Stomach (tissue), 9 donors: Measurements from ENCODE around the gene DNM3. TPM values are rescaled to one million over a fixed set of nuclear protein-coding genes. Genes with fewer than 3 reads are reported as not detected.
A peak's percentile ranks its signal among the peaks of the same experiment; 100 is the strongest.

Experiments used
- DNase-seq, 2 donors: peaks; one replicate each; pipeline versions ENCODE4 v3.0.0 to v3.0.0-alpha.2; 2013 to 2019
- H3K27ac ChIP-seq, 5 donors: fragments of 200-600 bp in 4 of 5; sonication (generic) in 4 of 5; one replicate each; pipeline ENCODE4 v1.5.1; 2013 to 2019; ENCODE audit warnings: mild to moderate bottlenecking in 1 of 5, moderate library complexity in 1 of 5
- H3K27me3 ChIP-seq, 3 donors: fragments of 200-600 bp; sonication (generic); one replicate each; pipeline ENCODE4 v1.5.1; 2017 to 2019; ENCODE audit warnings: mixed run types in 1 of 3
- H3K36me3 ChIP-seq, 4 donors: fragments of 200-600 bp; sonication (generic); 1 replicate in 3 of 4; 2 replicates in 1 of 4; pipeline ENCODE4 v1.5.1; 2016 to 2019
- H3K4me1 ChIP-seq, 4 donors: fragments of 200-600 bp; sonication (generic); one replicate each; pipeline ENCODE4 v1.5.1; 2016 to 2019
- H3K4me3 ChIP-seq, 4 donors: fragments of 200-600 bp; sonication (generic) in 3 of 4; one replicate each; pipeline ENCODE4 v1.5.1; 2016 to 2019; ENCODE audit warnings: mild to moderate bottlenecking in 1 of 4
- H3K9me3 ChIP-seq, 4 donors: fragments of 200-600 bp; sonication (generic); one replicate each; pipeline ENCODE4 v1.5.1; 2016 to 2019
- CTCF ChIP-seq, 7 experiments: fragments of 450-650 bp in 4 of 7; fragments of 200-600 bp in 3 of 7; sonication (generic) in 3 of 7; IDR thresholded peaks; one replicate each; pipeline ENCODE4 v1.5.1; 2016 to 2019; ENCODE audit warnings: antibody characterized with exemption in 7 of 7, control low read depth in 2 of 7, mild to moderate bottlenecking in 1 of 7
- EP300 ChIP-seq: sonication (generic); formaldehyde crosslinking; IDR thresholded peaks from one replicate; pipeline ENCODE4 v1.6.1; 2017; ENCODE audit warnings: antibody characterized with exemption
- POLR2A ChIP-seq, 4 donors: fragments of 450-650 bp; IDR thresholded peaks; one replicate each; pipeline ENCODE4 v1.6.1; 2016; ENCODE audit warnings: antibody characterized with exemption in 4 of 4, control low read depth in 2 of 4, mild to moderate bottlenecking in 1 of 4, moderate library complexity in 1 of 4
- POLR2AphosphoS5 ChIP-seq, 3 donors: sonication (generic); formaldehyde crosslinking; IDR thresholded peaks; one replicate each; pipeline ENCODE4 v1.6.1; 2016; ENCODE audit warnings: antibody characterized with exemption in 3 of 3
- WGBS, 5 donors: extraction: QIAGEN DNeasy Blood & Tissue Kit in 3 of 5; methylation state at CpG; one replicate each; pipeline versions ENCODE4 v1.1.5 to v1.1.7; 2013 to 2018; 5-methylcytosine and 5-hydroxymethylcytosine counted together
- intact Hi-C: fragments of 100-400 bp; cut with DNase I; formaldehyde crosslinking; loops from one replicate; pipeline ENCODE4 v1.15.1; 2023; ENCODE audit warnings: low total_unique reads
- polyA plus RNA-seq, 3 donors: library from polyadenylated mRNA; stranded (reverse); fragments of 200-250 nt; gene quantifications; one replicate each; pipeline ENCODE4 v1.2.3, GENCODE V29; 2013
- total RNA-seq, 5 donors: library from RNA; depleted of rRNA; stranded (reverse); fragments of >200 nt; gene quantifications; one replicate each; pipeline versions ENCODE4 v1.1.0 to v1.2.3, GENCODE V29; 2014 to 2016
- donor health status: healthy with polysubstance abuse.
- donor health status: Bipolar disorder and iron deficiency.
- donor health status: healthy.

Gene DNM3
- total and polyA plus RNA-seq, 8 donors = 0.58 to 13.8 (median 2.2) TPM

- no peaks in the 10 kb centered on the region for H3K27me3 ChIP-seq
- peaks cover 0 to 6% (median 0%) of the 10 kb centered on the region in 4 donors for H3K4me1 ChIP-seq
- TF ChIP-seq CTCF (IDR thresholded peaks at IDR 0.05) = no peak
- TF ChIP-seq POLR2AphosphoS5 (IDR thresholded peaks at IDR 0.05) = no peak
- no peak for TF ChIP-seq EP300
- no peak for TF ChIP-seq POLR2A (IDR thresholded peaks at IDR 0.05)
- H3K27ac ChIP-seq = no peak overlapping the region
- no peaks in the 10 kb centered on the region for H3K36me3 ChIP-seq
- intact Hi-C loops = no loop called here
- H3K9me3 ChIP-seq = no peaks in the 10 kb centered on the region
- peak in 1 of 2 donors; percentile 28 for DNase-seq
- no peak overlapping the region for H3K4me3 ChIP-seq
- WGBS, 5 donors = 17 to 53% (median 33%) methylated on average over 1 of the region's 1 CpG
Measured at GRCh38 chr1:171881442-171881841, 40.1 kb downstream of the DNM3 start.

- H3K9me3 ChIP-seq = no peaks in the 10 kb centered on the region
- DNase-seq = no peak
- H3K4me3 ChIP-seq = no peak overlapping the region
- H3K27ac ChIP-seq = no peak overlapping the region
- no peaks in the 10 kb centered on the region for H3K36me3 ChIP-seq
- 68 to 85% (median 80%) methylated on average over 4 of the region's 4 CpGs for WGBS, 5 donors
- TF ChIP-seq CTCF (IDR thresholded peaks at IDR 0.05) (no peak), POLR2A (IDR thresholded peaks at IDR 0.05) (no peak), POLR2AphosphoS5 (IDR thresholded peaks at IDR 0.05) (no peak), EP300 (no peak)
- intact Hi-C loops = no loop called here
- peaks cover 0 to 6% (median 0%) of the 10 kb centered on the region in 4 donors for H3K4me1 ChIP-seq
- no peaks in the 10 kb centered on the region for H3K27me3 ChIP-seq
Measured at GRCh38 chr1:171883849-171884248, 42.6 kb downstream of the DNM3 start.

GRCh38 chr1:171884475-171884874 lies 43.2 kb downstream of the DNM3 start:
- TF ChIP-seq EP300 (no peak), CTCF (IDR thresholded peaks at IDR 0.05) (no peak), POLR2AphosphoS5 (IDR thresholded peaks at IDR 0.05) (no peak), POLR2A (IDR thresholded peaks at IDR 0.05) (no peak)
- intact Hi-C loops = no loop called here

GRCh38 chr1:171890131-171890530 lies 48.8 kb downstream of the DNM3 start:
- intact Hi-C loops = no loop called here
- H3K27ac ChIP-seq = no peak overlapping the region
- H3K9me3 ChIP-seq = no peaks in the 10 kb centered on the region
- DNase-seq = no peak
- no peak for TF ChIP-seq CTCF (IDR thresholded peaks at IDR 0.05)
- no peak for TF ChIP-seq POLR2AphosphoS5 (IDR thresholded peaks at IDR 0.05)
- TF ChIP-seq POLR2A (IDR thresholded peaks at IDR 0.05) = no peak
- no peak for TF ChIP-seq EP300
- H3K4me1 ChIP-seq = no peaks in the 10 kb centered on the region
- H3K27me3 ChIP-seq = no peaks in the 10 kb centered on the region
- WGBS, 5 donors = 53 to 66% (median 56%) methylated on average over 1 of the region's 1 CpG
- H3K36me3 ChIP-seq = no peaks in the 10 kb centered on the region
- H3K4me3 ChIP-seq = no peak overlapping the region

More at GRCh38 chr1:171884475-171884874, 43.2 kb downstream of the DNM3 start:
- H3K9me3 ChIP-seq = no peaks in the 10 kb centered on the region
- WGBS, 5 donors = 69 to 91% (median 73%) methylated on average over 1 of the region's 1 CpG
- peaks cover 0 to 6% (median 0%) of the 10 kb centered on the region in 4 donors for H3K4me1 ChIP-seq
- no peak overlapping the region for H3K27ac ChIP-seq
- DNase-seq = no peak
- H3K4me3 ChIP-seq = no peak overlapping the region
- no peaks in the 10 kb centered on the region for H3K27me3 ChIP-seq
- no peaks in the 10 kb centered on the region for H3K36me3 ChIP-seq
